Fibroblast of skin of abdomen (primary cell): ENCODE results near the gene AUNIP.

Experiments used
- DNase-seq: peaks from one replicate; pipeline ENCODE4 v3.0.0-alpha.2; 2013

AUNIP gene

GRCh38 chr1:25888426-25888987, 29.2 kb upstream of the AUNIP start:
- no peak for DNase-seq

- no peak for DNase-seq
These were observed 26.3 kb upstream of the AUNIP start for GRCh38 chr1:25885602-25886001.

DNA sequence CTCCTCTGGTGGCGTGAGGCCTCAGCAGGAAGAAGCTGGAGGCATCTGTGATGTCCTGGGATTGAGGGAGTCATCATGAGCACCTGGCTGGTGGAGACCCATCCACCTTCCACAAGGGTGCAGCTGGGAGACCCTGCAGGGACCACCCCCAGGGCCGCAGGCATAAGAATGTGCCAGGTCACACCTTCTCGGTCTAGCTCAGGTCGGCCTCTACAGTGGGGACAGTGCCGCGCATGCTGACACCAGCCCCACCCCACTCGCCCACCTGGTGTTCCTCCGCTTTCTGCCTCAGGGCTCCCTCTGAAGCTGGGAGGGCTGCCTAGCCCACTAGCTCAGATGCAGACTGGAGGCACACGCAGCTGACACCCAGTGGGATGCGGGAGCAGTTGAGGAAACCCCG, 22.0 kb upstream of the AUNIP start:
- no peak for DNase-seq

- no peak for DNase-seq
These were observed 21.3 kb upstream of the AUNIP start for GRCh38 chr1:25880518-25880917.

DNA sequence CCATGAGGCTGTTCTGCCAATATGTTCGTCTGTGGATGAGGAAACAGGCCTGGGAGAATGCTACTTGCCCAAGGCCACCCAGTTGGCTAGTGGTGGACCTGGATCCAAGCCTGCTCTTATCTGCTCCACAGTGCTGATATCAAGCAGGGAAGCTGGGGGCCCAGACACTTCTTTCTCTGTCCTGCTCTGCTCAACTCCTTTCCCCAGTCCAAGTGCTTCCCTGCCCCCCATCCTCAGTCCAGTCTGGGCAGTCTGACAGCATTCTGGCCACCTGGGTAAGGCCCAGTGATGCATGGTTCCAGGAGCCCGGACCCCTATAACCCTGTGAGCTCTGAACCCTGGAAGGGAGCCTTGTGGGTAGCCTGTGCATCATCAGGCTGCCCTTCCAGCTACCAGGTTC, 20.4 kb upstream of the AUNIP start:
- DNase-seq = no peak

DNA sequence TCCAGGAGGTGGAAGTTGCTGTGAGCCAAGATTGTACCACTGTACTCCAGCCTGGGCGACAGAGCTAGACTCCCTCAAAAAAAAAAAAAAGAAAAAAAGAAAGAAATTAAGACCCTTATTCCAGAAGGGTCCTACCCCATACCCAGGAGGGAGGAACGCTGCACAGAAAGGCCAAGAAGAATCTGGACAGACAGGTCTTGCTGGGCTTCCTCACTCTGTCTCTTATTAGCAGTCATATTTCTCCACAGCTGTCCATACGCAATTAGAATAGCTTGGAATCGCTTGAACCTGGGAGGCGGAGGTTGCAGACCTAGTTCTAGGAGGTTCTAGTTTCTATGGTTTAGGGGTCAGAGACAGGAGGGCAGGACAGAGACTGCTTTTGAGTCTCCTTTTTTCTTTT, 19.4 kb upstream of the AUNIP start:
- DNase-seq = no peak

DNA sequence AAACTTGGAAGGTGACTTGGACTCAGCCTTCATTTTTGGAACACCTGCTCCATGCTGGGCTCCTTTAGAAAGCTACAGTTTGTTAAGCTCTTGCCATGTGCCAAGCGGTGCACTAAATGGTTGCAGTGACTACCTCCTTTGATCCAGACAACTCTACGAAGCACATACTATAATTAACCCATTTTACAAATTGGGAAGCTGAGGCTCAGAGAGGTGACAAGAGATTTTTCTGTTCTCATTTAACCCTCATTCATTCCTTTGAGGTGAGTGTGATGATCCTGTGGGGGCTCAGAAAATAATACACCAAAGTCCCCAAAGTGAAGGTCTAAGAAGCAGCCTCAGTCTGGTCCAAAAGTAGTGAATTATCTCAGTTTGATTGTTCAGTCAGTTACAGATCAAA, 17.9 kb upstream of the AUNIP start:
- DNase-seq = no peak

- DNase-seq = no peak
These were observed 17.4 kb upstream of the AUNIP start for GRCh38 chr1:25876693-25877077.

DNA sequence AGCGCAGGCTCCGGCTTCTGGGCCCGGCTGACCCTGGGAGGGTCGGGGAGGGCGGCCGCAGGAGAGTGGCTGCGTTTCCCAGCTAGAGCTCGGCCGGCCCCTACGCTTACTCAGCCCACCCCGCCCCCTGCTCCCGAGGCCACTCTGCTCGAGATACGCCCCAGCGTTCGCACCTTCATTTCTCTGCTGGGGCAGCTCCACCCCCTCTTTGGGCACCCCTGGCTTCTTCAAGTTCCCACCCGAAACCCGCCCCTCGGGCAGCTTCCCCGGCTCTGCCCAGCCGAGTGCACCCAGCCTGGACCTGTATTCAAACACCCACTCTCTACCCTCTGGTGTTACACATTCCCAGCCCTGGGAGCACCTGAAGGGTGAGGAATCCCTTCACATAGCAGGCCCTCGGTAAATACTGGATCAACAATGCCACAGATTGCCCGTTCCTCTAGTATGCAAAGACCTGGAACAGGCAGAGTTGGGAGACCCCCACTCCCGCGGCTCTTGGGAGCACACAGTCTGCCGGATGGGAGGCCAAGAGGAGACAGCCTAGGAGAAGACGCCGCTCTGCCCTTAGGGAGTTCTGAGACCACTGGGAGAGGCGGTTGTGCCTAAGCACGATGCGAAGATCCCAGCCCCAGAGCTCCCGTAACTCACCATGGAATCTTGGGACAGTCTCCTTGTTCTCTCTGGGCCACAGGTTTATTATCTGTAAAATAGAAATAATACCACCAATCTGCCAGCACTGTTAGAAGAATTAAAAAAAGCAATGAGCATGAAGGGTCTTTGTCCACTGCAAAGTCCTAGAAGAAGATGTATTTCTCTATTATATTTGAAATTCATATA, 16.8 kb upstream of the AUNIP start:
- DNase-seq = no peak

DNA sequence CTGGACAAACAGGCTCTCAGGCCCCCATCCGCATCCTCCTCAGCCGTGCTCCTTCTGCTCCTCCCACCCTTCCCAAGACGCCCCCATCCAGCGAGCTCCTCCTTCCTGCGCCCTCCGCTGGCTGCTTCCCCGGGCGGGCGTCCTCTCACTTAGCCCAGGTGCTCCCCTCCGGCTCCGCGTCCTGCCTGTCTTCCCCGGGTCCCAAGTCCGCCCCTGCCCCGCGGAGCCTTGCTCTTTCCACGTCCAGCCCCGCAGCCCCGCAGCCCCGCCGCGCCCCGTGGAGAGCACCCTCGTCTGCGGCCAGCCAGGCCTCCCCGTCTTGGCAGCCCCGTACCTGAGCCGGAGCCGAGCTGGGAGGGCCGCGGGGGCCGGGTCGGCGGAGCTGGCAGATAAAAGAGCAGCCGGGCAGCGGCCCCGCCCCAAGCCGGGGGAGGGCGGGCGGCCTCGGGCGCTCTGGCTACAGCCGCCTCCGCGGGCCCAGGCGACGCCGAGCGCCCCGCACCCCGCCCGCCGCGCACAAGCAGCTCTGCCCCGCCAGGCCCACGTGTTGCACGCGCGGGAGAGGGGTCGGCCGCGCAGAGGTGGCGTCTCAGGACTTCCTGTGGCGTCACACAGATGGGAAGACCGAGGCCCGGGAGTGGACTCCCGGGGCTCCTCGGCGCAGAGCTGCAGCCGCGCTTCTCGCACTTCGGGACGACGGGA, 16.0 kb upstream of the AUNIP start, which contains the start of gene PAQR7:
TSS of gene PAQR7 (minus strand) at position 555 of the 702 bp plus-strand sequence. CDS start 11,869 bp downstream, outside the sequence.
- DNase-seq = peak; percentile 86

- DNase-seq = no peak
These were observed 15.4 kb upstream of the AUNIP start for GRCh38 chr1:25874635-25875153.

DNA sequence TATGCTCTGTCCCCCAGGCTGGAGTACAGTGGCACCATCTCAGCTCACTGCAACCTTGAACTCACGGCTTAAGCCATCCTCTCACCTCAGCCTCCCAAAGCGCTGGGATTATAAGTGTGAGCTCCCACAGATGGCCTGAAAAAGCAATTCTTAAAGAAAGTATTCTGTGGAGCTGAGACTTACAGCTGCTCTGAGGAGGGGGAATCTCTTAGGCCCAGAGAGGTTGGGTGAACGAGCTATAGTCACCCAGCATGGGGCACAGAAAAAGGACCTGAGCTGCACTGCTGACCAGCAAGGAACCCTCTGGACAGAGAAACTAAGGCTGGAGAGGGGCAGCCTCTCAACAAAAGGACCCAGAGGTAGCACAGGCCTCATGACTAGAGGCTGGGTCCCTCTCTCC, 15.0 kb upstream of the AUNIP start:
- no peak for DNase-seq

GRCh38 chr1:25873120-25873519, 13.9 kb upstream of the AUNIP start:
- DNase-seq = no peak

DNA sequence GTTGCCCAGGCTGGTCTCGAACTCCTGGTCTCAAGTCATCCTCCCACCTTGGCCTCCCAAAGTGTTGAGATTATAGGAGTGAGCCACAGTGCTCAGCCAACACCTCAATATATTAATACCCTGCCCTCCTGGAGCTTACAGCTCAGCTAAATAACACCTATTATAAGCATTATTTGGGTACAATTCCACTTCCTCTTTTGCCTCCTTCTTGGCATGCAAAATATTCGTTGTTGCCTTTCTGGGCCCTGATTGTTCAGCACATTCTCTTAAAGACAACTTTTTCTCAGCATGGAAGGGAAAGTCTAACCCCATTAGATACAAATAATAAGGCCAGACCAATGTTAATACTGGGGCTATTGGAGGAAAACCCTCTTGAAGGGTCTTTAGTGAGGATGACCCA, 13.5 kb upstream of the AUNIP start:
- DNase-seq = no peak

GRCh38 chr1:25871704-25872494, 12.6 kb upstream of the AUNIP start:
- DNase-seq = no peak

- no peak for DNase-seq
These were observed 11.9 kb upstream of the AUNIP start for GRCh38 chr1:25871086-25871703.

DNA sequence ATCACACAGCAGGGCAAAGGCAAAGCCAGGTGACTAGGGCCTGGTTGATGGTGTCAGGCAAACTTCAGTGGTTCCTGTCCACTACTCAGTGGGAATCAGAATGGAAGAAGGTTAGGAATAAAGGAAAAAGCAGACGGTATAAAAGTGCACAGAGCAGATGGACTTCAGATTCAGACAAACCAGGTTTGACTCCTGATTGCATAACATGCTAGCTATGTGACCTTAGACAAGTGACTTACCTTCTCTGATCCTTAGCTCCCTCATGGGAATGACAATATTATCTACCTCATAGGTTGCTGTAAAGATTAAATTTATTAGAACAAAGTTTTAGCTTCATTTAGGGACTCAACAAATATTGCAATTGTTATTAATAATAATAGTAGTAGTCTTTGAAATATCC, 11.4 kb upstream of the AUNIP start:
- no peak for DNase-seq

DNA sequence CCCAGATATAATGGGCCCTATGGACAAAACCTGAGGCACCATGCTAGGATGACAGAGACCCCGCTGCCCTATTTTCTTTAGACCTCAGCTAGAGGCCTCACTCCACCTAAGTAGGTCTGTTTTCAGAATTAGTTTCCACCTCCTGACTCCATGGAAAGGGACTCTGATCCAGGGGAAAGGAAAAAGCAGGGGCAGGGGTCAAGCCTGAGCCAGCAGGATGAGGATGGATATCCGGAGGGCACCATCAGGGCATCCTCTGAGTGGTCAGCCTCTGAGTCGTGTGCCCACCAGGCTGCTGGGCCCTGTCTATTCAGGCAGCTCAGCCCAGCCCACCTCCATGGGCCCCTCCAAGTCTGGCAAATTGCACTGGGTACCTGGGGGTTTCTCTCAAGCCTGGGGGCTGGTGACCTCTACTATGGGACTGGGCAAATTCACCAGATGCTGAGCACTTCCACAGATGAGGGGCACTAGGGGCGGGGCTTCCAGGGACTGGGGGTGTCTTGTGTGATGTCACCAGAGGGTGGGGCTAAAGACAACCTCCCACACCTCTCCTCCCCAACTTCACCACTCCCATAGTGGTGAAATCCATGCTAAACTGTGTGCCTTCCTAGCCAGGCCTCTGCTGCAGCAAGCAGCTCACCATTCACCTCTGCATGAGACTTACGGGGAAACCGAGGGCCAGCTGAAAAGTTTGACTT, 10.8 kb upstream of the AUNIP start:
- DNase-seq = no peak

GRCh38 chr1:25867210-25867991, 8.1 kb upstream of the AUNIP start:
- no peak for DNase-seq

GRCh38 chr1:25866288-25866687, 7.0 kb upstream of the AUNIP start:
- no peak for DNase-seq

DNA sequence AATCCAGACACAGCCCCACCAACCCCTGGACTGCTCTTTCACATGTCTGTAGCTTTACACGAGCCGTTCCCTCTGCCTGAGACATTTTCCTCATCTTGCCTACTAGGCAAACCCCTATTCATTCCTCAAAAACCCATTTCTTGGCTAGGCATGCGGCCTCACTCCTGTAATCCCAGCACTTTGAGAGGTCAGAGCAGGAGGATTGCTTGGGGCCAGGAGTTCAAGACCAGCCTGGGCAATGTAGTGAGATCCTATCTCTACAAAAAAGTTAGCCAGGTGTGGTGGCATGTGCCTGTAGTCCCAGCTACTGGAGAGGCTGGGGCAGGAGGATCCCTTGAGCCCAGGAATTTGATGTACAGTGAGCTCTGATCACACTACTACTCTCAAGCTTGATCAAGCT, 5.2 kb upstream of the AUNIP start:
- no peak for DNase-seq
